GM18505 (cell line): Measurements from ENCODE around the gene GYG2.

Source experiments
- ATAC-seq: cut with Tn5 transposase; IDR thresholded peaks from one replicate; pipeline ENCODE4 v1.9.1; 2021; ENCODE audit not compliant: unreplicated experiment
- POLR2A ChIP-seq: IDR thresholded peaks from 4 replicates; pipeline ENCODE4 v1.6.1; 2011; ENCODE audit warnings: borderline replicate concordance; ENCODE audit not compliant: insufficient read depth, insufficient read length; ENCODE audit errors: extremely low read depth

Gene GYG2

GRCh38 chrX:2894885-2895292 is 66.2 kb downstream of the GYG2 start:
- ATAC-seq: no peak
- no peak for TF ChIP-seq POLR2A

GRCh38 chrX:2897311-2897689 is 68.6 kb downstream of the GYG2 start:
- TF ChIP-seq POLR2A: no peak
- ATAC-seq: no peak

- ATAC-seq: peak; percentile 69
These were observed 69.2 kb downstream of the GYG2 start for GRCh38 chrX:2897690-2898623.

DNA sequence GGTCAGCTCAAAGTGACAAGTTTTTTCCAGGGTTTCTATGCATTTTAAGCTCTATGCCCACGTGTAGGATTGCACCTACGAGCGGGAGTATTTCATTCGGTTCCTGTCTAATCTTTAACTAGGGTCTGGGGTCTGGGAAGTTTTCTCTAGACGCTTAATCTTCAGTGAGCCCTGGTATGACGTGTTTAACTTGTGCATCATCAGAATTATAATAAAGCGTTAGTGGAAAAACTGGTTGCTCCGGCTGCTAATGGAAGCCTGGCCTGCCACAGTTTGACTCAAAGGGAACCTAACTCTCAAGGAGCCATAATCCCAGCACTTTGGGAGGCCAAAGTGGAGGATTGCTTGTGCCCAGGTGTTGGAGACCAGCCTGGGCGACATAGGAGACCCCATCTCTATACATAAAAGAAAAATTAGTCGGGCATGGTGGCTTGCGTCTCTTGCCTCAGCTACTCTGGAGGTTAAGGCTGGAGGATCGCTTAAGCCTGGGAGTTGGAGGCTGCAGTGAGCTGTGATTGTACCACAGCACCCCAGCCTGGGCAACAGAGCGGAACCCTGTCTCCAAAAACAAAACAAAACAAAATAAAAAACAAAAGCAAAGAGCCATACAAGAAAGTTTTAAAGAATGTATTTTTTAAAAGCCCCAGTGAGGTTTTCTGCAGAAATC is 70.2 kb downstream of the GYG2 start:
- ATAC-seq: no peak
- TF ChIP-seq POLR2A: no peak

GRCh38 chrX:2901367-2902036 is 72.8 kb downstream of the GYG2 start:
- no peak for ATAC-seq
- no peak for TF ChIP-seq POLR2A

DNA sequence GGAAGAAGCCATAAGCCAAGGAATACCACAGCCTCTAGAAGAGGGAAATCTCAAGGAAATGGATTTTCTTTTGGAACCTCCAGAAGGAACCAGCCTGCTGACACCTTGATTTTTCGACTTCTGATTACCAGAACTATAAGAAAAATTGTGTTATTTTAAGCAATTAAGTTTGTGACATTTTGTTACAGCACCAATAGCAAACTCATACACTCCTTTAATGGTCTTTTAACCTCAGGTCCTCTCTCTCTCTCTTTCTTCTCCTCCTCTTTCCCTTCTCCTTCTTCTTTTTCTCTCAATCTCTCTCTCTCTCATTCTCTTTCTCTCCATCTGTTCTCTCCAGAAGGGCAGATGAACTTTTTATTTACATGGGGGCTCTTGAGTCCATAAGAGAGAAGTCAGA is 74.1 kb downstream of the GYG2 start:
- TF ChIP-seq POLR2A: no peak
- ATAC-seq: no peak

- no peak for TF ChIP-seq POLR2A
- no peak for ATAC-seq
These were observed 74.6 kb downstream of the GYG2 start for GRCh38 chrX:2903366-2903765.

DNA sequence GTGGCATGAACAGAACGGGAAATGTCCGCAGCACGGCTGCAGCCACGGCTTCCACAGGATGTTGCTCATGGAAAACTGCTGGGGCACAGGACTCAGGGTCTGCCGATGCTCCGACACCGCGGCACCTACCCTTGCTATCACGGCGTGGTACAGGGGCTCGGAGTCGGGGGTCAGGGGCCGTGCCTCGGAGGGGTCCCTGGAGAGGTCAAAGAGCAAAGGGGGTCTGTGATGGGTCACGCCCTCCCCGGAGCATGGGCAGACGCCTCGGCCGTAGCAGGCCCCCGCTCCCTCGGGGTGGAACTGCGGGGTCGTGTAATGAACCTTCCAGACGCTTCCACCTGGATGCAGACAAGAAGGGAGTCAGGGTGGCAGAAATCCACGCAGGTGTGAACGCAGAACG is 78.6 kb downstream of the GYG2 start:
- no peak for TF ChIP-seq POLR2A
- no peak for ATAC-seq

DNA sequence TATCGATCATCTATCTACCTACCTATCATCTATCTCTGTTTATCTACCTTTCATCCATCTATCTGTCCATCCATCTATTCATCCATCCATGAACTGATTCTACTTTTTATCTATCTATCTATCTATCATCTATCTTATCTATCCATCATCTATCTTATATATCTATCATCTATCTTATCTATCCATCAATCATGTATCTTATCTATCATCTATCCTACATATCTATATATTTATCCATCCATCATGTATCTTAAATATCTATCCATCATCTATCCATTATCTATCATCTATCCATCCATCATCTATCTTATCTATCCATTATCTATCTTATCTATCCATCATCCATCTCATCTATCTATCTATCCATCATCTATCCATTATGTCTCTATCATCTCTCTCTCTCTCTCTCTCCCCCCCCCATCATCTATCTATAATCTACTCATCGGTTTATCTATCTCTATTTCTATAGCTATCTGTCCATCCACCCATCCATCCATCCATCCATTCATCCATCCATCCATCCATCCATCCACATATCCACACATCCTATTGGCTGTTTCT is 79.5 kb downstream of the GYG2 start:
- no peak for ATAC-seq
- TF ChIP-seq POLR2A: no peak

GRCh38 chrX:2910109-2910508 is 81.4 kb downstream of the GYG2 start:
- ATAC-seq: no peak
- TF ChIP-seq POLR2A: no peak

DNA sequence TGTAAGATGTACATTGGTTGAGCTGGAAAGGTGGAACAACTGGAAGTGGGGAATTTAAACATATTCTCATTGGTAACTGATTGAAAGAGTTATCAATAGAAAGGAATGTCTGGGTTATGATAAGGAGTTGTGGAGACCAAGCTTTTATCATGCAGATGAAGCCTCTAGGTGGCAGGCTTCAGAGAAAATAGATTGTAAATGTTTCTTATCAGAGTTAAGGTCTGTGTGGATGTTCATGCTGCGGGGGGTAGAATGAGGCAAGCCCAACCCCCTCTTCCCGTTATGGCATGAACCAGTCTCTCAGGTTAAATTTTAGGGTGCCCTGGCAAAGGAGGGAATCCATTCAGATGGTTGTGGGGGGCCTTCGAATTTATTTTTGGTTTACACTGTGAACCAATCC is 84.4 kb downstream of the GYG2 start:
- no peak for TF ChIP-seq POLR2A
- no peak for ATAC-seq

DNA sequence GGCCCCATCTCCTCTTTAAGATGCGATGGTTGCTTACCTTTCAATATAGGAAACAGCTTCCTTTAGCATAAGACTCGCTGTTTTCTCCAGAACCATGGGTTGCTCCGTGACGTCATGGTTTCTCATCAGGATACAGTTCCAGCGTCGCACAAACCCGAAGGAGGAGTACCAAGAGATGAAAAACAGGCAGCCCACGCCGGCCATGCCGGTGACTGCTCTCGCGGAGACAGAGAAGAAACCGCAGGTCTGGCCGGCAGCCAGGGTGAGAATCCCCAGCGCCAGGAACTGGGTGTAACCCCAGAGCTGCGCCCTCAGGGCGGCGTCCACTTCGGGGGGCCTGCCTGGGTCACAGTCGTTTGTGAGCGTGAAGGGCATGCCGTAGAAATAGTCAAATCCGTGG is 89.0 kb downstream of the GYG2 start:
- TF ChIP-seq POLR2A: no peak
- no peak for ATAC-seq

- no peak for TF ChIP-seq POLR2A
- ATAC-seq: no peak
These were observed 92.5 kb downstream of the GYG2 start for GRCh38 chrX:2921193-2921592.
